Inflammatory macrophage treated with lipopolysaccharide for 4 hours (primary cell): ENCODE data around the gene BMP3.
"Not testable (repeated sequence)": the region's sequence is repeated elsewhere in the genome, so short reads cannot be mapped to it uniquely, and the experiment has no call there.

Experiments used
- DNase-seq: peaks from one replicate; pipeline ENCODE4 v3.0.0-alpha.2; 2020

Gene BMP3

GRCh38 chr4:81030061-81030980 is at the start of gene BMP3:
Gene BMP3 (plus strand): TSS chr4:81030708. CDS start chr4:81031285, 577 bp downstream.
- DNase-seq, result no peak

GRCh38 chr4:80986011-80986410 is 44.5 kb upstream of the BMP3 start:
- DNase-seq, result no peak

- DNase-seq, result peak; percentile 56
These were observed 40.5 kb upstream of the BMP3 start for GRCh38 chr4:80989921-80990544.

- DNase-seq, result no peak
These were observed 39.7 kb upstream of the BMP3 start for GRCh38 chr4:80990851-80991250.

- DNase-seq, result no peak
These were observed 30.6 kb upstream of the BMP3 start for GRCh38 chr4:80999943-81000342.

GRCh38 chr4:81003597-81004111 is 26.9 kb upstream of the BMP3 start:
- DNase-seq, result no peak

- no peak for DNase-seq
These were observed 23.1 kb upstream of the BMP3 start for GRCh38 chr4:81007417-81007816.

- DNase-seq, result not testable (repeated sequence)
These were observed 13.9 kb upstream of the BMP3 start for GRCh38 chr4:81016566-81016965.

GRCh38 chr4:81019006-81019405 is 11.5 kb upstream of the BMP3 start:
- DNase-seq, result no peak

- DNase-seq, result no peak
These were observed 9.2 kb upstream of the BMP3 start for GRCh38 chr4:81021142-81021944.

GRCh38 chr4:81021981-81022380 is 8.5 kb upstream of the BMP3 start:
- DNase-seq, result no peak

- DNase-seq, result no peak
These were observed 7.0 kb upstream of the BMP3 start for GRCh38 chr4:81023484-81023883.

- DNase-seq, result no peak
These were observed 678 bp downstream of the BMP3 start for GRCh38 chr4:81030981-81031791.

GRCh38 chr4:81031796-81032551 is 1.5 kb downstream of the BMP3 start:
- no peak for DNase-seq

GRCh38 chr4:81032771-81033684 is 2.5 kb downstream of the BMP3 start:
- DNase-seq, result no peak

- DNase-seq, result no peak
These were observed 8.3 kb downstream of the BMP3 start for GRCh38 chr4:81038636-81039350.

GRCh38 chr4:81039351-81039972 is 9.0 kb downstream of the BMP3 start:
- no peak for DNase-seq

GRCh38 chr4:81040012-81040659 is 9.6 kb downstream of the BMP3 start:
- DNase-seq, result peak; percentile 24
